Neural cell (in vitro differentiated cells): ENCODE data around the gene GUCY2C. TPM values are rescaled to one million over a fixed set of nuclear protein-coding genes. Genes with fewer than 3 reads are reported as not detected.

Source experiments
- H2AFZ ChIP-seq: fragments of 200-600, 300-800 bp; sonication (generic), shearing (Covaris generic); 2 replicates; pipeline ENCODE4 v1.6.0; 2014; ENCODE audit warnings: low read depth, mild to moderate bottlenecking, antibody characterized with exemption, low read length, moderate library complexity
- H3F3A ChIP-seq: fragments of 200-600 bp; shearing (Covaris generic); 2 replicates; pipeline ENCODE4 v1.6.1; 2016; ENCODE audit warnings: mild to moderate bottlenecking, moderate library complexity, mixed read lengths, antibody characterized with exemption, low read length; ENCODE audit not compliant: insufficient read depth, poor library complexity, severe bottlenecking
- H3K27ac ChIP-seq: fragments of 200-600, 300-800 bp; sonication (generic), shearing (Covaris generic); 2 replicates; pipeline ENCODE4 v1.5.1; 2014; ENCODE audit warnings: mild to moderate bottlenecking, low read length, moderate library complexity
- H3K27me3 ChIP-seq: fragments of 300-800, 200-600 bp; sonication (generic), shearing (Covaris generic); 2 replicates; pipeline ENCODE4 v1.6.0; 2014; ENCODE audit warnings: mild to moderate bottlenecking, low read depth, low read length, moderate library complexity; ENCODE audit not compliant: insufficient read depth
- H3K36me3 ChIP-seq: fragments of 300-800, 200-600 bp; sonication (generic), shearing (Covaris generic); 2 replicates; pipeline ENCODE4 v1.5.1; 2014; ENCODE audit warnings: mild to moderate bottlenecking, antibody characterized with exemption, low read length, moderate library complexity; ENCODE audit not compliant: insufficient read depth
- H3K4me2 ChIP-seq: fragments of 300-800, 200-600 bp; sonication (generic), shearing (Covaris generic); 2 replicates; pipeline ENCODE4 v1.6.0; 2014; ENCODE audit warnings: mild to moderate bottlenecking, low read length
- H3K4me3 ChIP-seq: fragments of 300-800, 200-600 bp; sonication (generic), shearing (Covaris generic); 2 replicates; pipeline ENCODE4 v1.5.1; 2014; ENCODE audit warnings: mild to moderate bottlenecking, low read length, moderate library complexity
- H3K79me2 ChIP-seq: fragments of 200-600 bp; shearing (Covaris generic); replicated peaks from 2 replicates; pipeline ENCODE4 v1.6.0; 2014; ENCODE audit warnings: mild to moderate bottlenecking, low read length, moderate library complexity; ENCODE audit not compliant: insufficient read depth
- H3K9ac ChIP-seq: fragments of 300-800, 200-600 bp; sonication (generic), shearing (Covaris generic); 2 replicates; pipeline ENCODE4 v1.6.1; 2016; ENCODE audit warnings: mild to moderate bottlenecking, low read length, mixed read lengths
- H3K9me2 ChIP-seq: fragments of 200-600 bp; shearing (Covaris generic); 2 replicates; pipeline ENCODE4 v1.6.1; 2016; ENCODE audit warnings: mild to moderate bottlenecking, low read length, mixed read lengths; ENCODE audit not compliant: insufficient read depth
- H3K9me3 ChIP-seq: fragments of 200-600, 300-800 bp; sonication (generic), shearing (Covaris generic); 2 replicates; pipeline ENCODE4 v1.6.1; 2016; ENCODE audit warnings: mild to moderate bottlenecking, mixed run types, low read length, moderate library complexity, mixed read lengths
- H4K20me1 ChIP-seq: fragments of 200-600 bp; shearing (Covaris generic); 2 replicates; pipeline ENCODE4 v1.6.1; 2016; ENCODE audit warnings: mild to moderate bottlenecking, mixed run types; ENCODE audit not compliant: insufficient read depth
- EZH2 ChIP-seq: fragments of 200-600, 300-800 bp; shearing (Covaris generic), sonication (generic); IDR thresholded peaks from 2 replicates; pipeline ENCODE4 v1.6.1; 2014; ENCODE audit warnings: antibody characterized with exemption, low read length, borderline replicate concordance, mild to moderate bottlenecking; ENCODE audit not compliant: insufficient read depth, poor library complexity, severe bottlenecking
- MXI1 ChIP-seq: fragments of 450-650 bp; conservative IDR thresholded peaks from 2 replicates; pipeline ENCODE4 v1.6.1; 2014; ENCODE audit warnings: antibody characterized with exemption, mild to moderate bottlenecking; ENCODE audit not compliant: poor library complexity, severe bottlenecking
- POLR2AphosphoS5 ChIP-seq: IDR thresholded peaks from 2 replicates; pipeline ENCODE4 v1.6.1; 2012
- RAD21 ChIP-seq: fragments of 450-650 bp; conservative IDR thresholded peaks from 2 replicates; pipeline ENCODE4 v1.6.1; 2014; ENCODE audit warnings: antibody characterized with exemption, mild to moderate bottlenecking, moderate library complexity
- SMC3 ChIP-seq: fragments of 450-650 bp; conservative IDR thresholded peaks from 2 replicates; pipeline ENCODE4 v1.6.1; 2014; ENCODE audit warnings: antibody characterized with exemption, mild to moderate bottlenecking, moderate library complexity; ENCODE audit not compliant: poor library complexity
- TAF1 ChIP-seq: IDR thresholded peaks from 2 replicates; pipeline ENCODE4 v1.6.1; 2012; ENCODE audit warnings: low read depth
- polyA plus RNA-seq: library from polyadenylated mRNA; depleted of rRNA; stranded (reverse); fragments of >200 nt; gene quantifications from 2 replicates; pipeline ENCODE4 v1.2.3, GENCODE V29; 2014
- TF ChIP-seq, protein P1 (sequence below): IDR thresholded peaks from 2 replicates; pipeline ENCODE4 v1.6.1; 2012; ENCODE audit warnings: borderline replicate concordance
- TF ChIP-seq, protein P2 (sequence below): fragments of 450-650 bp; IDR thresholded peaks from 2 replicates; pipeline ENCODE4 v1.5.1; 2014; ENCODE audit warnings: antibody characterized with exemption, mild to moderate bottlenecking, moderate library complexity; ENCODE audit not compliant: poor library complexity, severe bottlenecking

GUCY2C gene
- polyA plus RNA-seq, 1 donor from 2014 or later, result not detected

DNA sequence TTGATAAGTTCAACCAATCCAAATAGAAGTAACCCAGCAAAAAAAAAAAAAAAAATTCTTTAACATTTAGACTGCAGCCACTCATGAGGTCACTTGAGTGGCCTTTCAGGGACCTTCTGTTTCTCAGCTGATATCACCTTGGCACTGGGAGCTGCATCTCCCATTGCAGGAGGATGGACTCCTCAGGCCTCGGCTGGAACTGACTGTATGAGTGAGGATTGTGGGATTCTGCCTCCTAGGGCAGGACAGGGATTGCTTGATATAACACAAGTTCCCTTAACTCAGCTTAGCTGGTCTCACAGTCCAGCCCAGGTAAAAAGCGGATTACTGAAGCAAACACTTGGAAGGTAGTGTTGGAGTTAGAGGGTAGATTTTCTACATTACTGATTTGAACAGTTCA, 3.5 kb upstream of the GUCY2C start:
- Histone ChIP-seq H3K4me3 (no peak overlapping the region), H3K4me2 (no peak overlapping the region), H3K9ac (no peak overlapping the region), H3F3A (no peaks in the 10 kb centered on the region), H3K36me3 (no peaks in the 10 kb centered on the region), H3K27ac (no peak overlapping the region), H3K9me3 (no peaks in the 10 kb centered on the region), H4K20me1 (no peaks in the 10 kb centered on the region), H3K79me2 (no peaks in the 10 kb centered on the region), H2AFZ (no peak overlapping the region), H3K27me3 (no peaks in the 10 kb centered on the region), H3K9me2 (no peaks in the 10 kb centered on the region)
- TF ChIP-seq, protein P1, sequence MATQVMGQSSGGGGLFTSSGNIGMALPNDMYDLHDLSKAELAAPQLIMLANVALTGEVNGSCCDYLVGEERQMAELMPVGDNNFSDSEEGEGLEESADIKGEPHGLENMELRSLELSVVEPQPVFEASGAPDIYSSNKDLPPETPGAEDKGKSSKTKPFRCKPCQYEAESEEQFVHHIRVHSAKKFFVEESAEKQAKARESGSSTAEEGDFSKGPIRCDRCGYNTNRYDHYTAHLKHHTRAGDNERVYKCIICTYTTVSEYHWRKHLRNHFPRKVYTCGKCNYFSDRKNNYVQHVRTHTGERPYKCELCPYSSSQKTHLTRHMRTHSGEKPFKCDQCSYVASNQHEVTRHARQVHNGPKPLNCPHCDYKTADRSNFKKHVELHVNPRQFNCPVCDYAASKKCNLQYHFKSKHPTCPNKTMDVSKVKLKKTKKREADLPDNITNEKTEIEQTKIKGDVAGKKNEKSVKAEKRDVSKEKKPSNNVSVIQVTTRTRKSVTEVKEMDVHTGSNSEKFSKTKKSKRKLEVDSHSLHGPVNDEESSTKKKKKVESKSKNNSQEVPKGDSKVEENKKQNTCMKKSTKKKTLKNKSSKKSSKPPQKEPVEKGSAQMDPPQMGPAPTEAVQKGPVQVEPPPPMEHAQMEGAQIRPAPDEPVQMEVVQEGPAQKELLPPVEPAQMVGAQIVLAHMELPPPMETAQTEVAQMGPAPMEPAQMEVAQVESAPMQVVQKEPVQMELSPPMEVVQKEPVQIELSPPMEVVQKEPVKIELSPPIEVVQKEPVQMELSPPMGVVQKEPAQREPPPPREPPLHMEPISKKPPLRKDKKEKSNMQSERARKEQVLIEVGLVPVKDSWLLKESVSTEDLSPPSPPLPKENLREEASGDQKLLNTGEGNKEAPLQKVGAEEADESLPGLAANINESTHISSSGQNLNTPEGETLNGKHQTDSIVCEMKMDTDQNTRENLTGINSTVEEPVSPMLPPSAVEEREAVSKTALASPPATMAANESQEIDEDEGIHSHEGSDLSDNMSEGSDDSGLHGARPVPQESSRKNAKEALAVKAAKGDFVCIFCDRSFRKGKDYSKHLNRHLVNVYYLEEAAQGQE, result no peak
- TF ChIP-seq, protein P2, sequence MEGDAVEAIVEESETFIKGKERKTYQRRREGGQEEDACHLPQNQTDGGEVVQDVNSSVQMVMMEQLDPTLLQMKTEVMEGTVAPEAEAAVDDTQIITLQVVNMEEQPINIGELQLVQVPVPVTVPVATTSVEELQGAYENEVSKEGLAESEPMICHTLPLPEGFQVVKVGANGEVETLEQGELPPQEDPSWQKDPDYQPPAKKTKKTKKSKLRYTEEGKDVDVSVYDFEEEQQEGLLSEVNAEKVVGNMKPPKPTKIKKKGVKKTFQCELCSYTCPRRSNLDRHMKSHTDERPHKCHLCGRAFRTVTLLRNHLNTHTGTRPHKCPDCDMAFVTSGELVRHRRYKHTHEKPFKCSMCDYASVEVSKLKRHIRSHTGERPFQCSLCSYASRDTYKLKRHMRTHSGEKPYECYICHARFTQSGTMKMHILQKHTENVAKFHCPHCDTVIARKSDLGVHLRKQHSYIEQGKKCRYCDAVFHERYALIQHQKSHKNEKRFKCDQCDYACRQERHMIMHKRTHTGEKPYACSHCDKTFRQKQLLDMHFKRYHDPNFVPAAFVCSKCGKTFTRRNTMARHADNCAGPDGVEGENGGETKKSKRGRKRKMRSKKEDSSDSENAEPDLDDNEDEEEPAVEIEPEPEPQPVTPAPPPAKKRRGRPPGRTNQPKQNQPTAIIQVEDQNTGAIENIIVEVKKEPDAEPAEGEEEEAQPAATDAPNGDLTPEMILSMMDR, result no peak

DNA sequence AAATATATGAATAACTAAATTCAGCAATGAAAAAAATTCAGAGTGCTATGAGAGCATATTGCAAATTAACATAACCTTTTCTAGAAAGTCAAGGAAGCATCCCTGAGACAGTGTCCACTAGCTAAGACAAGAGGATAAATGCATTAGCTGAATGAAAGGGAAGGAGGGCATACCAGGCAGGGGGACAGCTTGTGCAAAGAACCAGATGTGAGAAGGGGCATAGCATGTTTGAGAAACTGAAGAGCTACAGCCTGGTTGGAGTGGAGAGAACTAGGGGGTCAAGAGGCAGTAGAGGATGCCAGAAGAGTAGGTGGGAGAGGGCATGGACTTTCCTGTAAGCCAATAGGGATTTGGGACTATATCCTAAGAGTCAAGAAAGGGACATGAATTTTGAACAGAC, 2.2 kb upstream of the GUCY2C start:
- Histone ChIP-seq H3K27me3 (no peaks in the 10 kb centered on the region), H2AFZ (no peak overlapping the region), H3K9me2 (no peaks in the 10 kb centered on the region), H4K20me1 (no peaks in the 10 kb centered on the region), H3K27ac (no peak overlapping the region), H3K4me3 (no peak overlapping the region), H3K36me3 (no peaks in the 10 kb centered on the region), H3K9me3 (no peaks in the 10 kb centered on the region), H3F3A (no peaks in the 10 kb centered on the region), H3K4me2 (no peak overlapping the region), H3K79me2 (no peaks in the 10 kb centered on the region), H3K9ac (no peak overlapping the region)
- TF ChIP-seq MXI1 (no peak), EZH2 (no peak), TAF1 (no peak), SMC3 (no peak), RAD21 (no peak), POLR2AphosphoS5 (no peak)
- TF ChIP-seq, protein P2, result no peak
